Measurements from ENCODE around the gene TRIM54.

- no peak for TF ChIP-seq CTCF (IDR thresholded peaks at IDR 0.05; ENCODE audit: extremely low read depth in 1 of 2, insufficient read depth in 1 of 2, low read depth in 1 of 2, low read length in 2 of 2)
- no peak for TF ChIP-seq MAX (IDR thresholded peaks at IDR 0.05; ENCODE audit: insufficient read depth, insufficient read length)
- no peak for TF ChIP-seq EZH2 (IDR thresholded peaks at IDR 0.05; ENCODE audit: borderline replicate concordance, low read depth, low read length, severe bottlenecking)
- TF ChIP-seq JUN (IDR thresholded peaks at IDR 0.05; ENCODE audit: borderline replicate concordance, insufficient read depth, insufficient read length, low read depth) = no peak
- TF ChIP-seq POLR2A (IDR thresholded peaks at IDR 0.05; ENCODE audit: low read depth, low read length) = no peak
- no peak for TF ChIP-seq POLR2AphosphoS5 (IDR thresholded peaks at IDR 0.05; ENCODE audit: insufficient read depth, low read depth, low read length)
- no peak for TF ChIP-seq GATA2 (IDR thresholded peaks at IDR 0.05; ENCODE audit: insufficient read depth, insufficient read length, low read depth, low read length)
- no peak for TF ChIP-seq MYC (IDR thresholded peaks at IDR 0.05; ENCODE audit: low read depth, low read length)
Observed at GRCh38 chr2:27336173-27336572, 53.9 kb downstream of the TRIM54 start.
